Liver (tissue), 9 donors: ENCODE data around the gene VSTM2L. TPM values are rescaled to one million over a fixed set of nuclear protein-coding genes. Genes with fewer than 3 reads are reported as not detected.

ENCODE experiments used
- DNase-seq: peaks from one replicate; pipeline ENCODE4 v3.0.0-alpha.2; 2017; ENCODE audit warnings: low spot score
- H3K27ac ChIP-seq, 2 donors: one replicate each; pipeline ENCODE4 v1.7.0; 2013; ENCODE audit warnings: inconsistent platforms in 2 of 2, low read length in 2 of 2, control low read depth in 1 of 2, low read depth in 1 of 2, mild to moderate bottlenecking in 1 of 2
- H3K27me3 ChIP-seq, 4 donors: one replicate each; pipeline versions ENCODE4 v1.6.1 to v1.7.0; 2013; ENCODE audit warnings: low read length in 3 of 4, inconsistent platforms in 1 of 4, mild to moderate bottlenecking in 1 of 4, moderate library complexity in 1 of 4; ENCODE audit not compliant: control insufficient read depth in 4 of 4, insufficient read depth in 4 of 4
- H3K36me3 ChIP-seq, 4 donors: one replicate each; pipeline versions ENCODE4 v1.6.1 to v1.7.0; 2013; ENCODE audit warnings: low read length in 3 of 4, mild to moderate bottlenecking in 3 of 4, low read depth in 1 of 4, moderate library complexity in 1 of 4; ENCODE audit not compliant: control insufficient read depth in 4 of 4, insufficient read depth in 3 of 4
- H3K4me1 ChIP-seq, 4 donors: one replicate each; pipeline versions ENCODE4 v1.6.1 to v1.7.0; 2013; ENCODE audit warnings: low read length in 3 of 4, mild to moderate bottlenecking in 3 of 4, moderate library complexity in 1 of 4; ENCODE audit not compliant: control insufficient read depth in 4 of 4, insufficient read depth in 4 of 4
- H3K4me3 ChIP-seq, 3 donors: one replicate each; pipeline versions ENCODE4 v1.6.1 to v1.7.0; 2013; ENCODE audit warnings: low read length in 3 of 3, control low read depth in 1 of 3, low read depth in 1 of 3, mild to moderate bottlenecking in 1 of 3
- H3K9ac ChIP-seq, 2 donors: one replicate each; pipeline ENCODE4 v1.7.0; 2013; ENCODE audit warnings: low read length in 2 of 2, mild to moderate bottlenecking in 2 of 2, moderate library complexity in 2 of 2, control low read depth in 1 of 2, low read depth in 1 of 2
- H3K9me3 ChIP-seq, 4 donors: one replicate each; pipeline versions ENCODE4 v1.6.1 to v1.7.0; 2013; ENCODE audit warnings: low read length in 3 of 4; ENCODE audit not compliant: control insufficient read depth in 4 of 4
- EGR1 ChIP-seq, 2 donors: IDR thresholded peaks; 2 replicates each; pipeline ENCODE4 v1.6.1; 2016 to 2018; ENCODE audit warnings: antibody characterized with exemption in 2 of 2, low read depth in 2 of 2
- FOXA2 ChIP-seq: IDR thresholded peaks from 2 replicates; pipeline ENCODE4 v1.6.1; 2016; ENCODE audit warnings: antibody characterized with exemption
- GABPA ChIP-seq, 2 donors: IDR thresholded peaks in 1 of 2; conservative IDR thresholded peaks in 1 of 2; 2 replicates each; pipeline ENCODE4 v1.6.1; 2016; ENCODE audit warnings: antibody characterized with exemption in 2 of 2, mild to moderate bottlenecking in 1 of 2, moderate library complexity in 1 of 2
- HNF4A ChIP-seq, 2 donors: conservative IDR thresholded peaks; 2 replicates each; pipeline ENCODE4 v1.6.1; 2016; ENCODE audit warnings: antibody characterized with exemption in 2 of 2, mild to moderate bottlenecking in 2 of 2
- HNF4G ChIP-seq: IDR thresholded peaks from 2 replicates; pipeline ENCODE4 v1.6.1; 2016; ENCODE audit warnings: antibody characterized with exemption
- SP1 ChIP-seq: IDR thresholded peaks from 2 replicates; pipeline ENCODE4 v1.6.1; 2018; ENCODE audit warnings: antibody characterized with exemption, mild to moderate bottlenecking
- TAF1 ChIP-seq: conservative IDR thresholded peaks from 2 replicates; pipeline ENCODE4 v1.6.1; 2016; ENCODE audit warnings: antibody characterized with exemption, mild to moderate bottlenecking
- YY1 ChIP-seq: IDR thresholded peaks from 2 replicates; pipeline ENCODE4 v1.6.1; 2016; ENCODE audit warnings: antibody characterized with exemption, mild to moderate bottlenecking
- WGBS: extraction: QIAGEN DNeasy Blood & Tissue Kit; methylation state at CpG from one replicate; pipeline ENCODE4 v1.1.7; 2013; 5-methylcytosine and 5-hydroxymethylcytosine counted together
- polyA plus RNA-seq, 2 donors: library from polyadenylated mRNA; stranded (reverse) in 1 of 2; unstranded in 1 of 2; fragments of 200-250 nt in 1 of 2; fragments of >200 nt in 1 of 2; fragmentation: Nextera tagmentation in 1 of 2; extraction: Ambion mirVana in 1 of 2; gene quantifications; one replicate each; pipeline versions ENCODE4 v1.2.1 to v1.2.3, GENCODE V29; 2013 to 2015
- total RNA-seq, 2 donors: library from RNA; depleted of rRNA; stranded (reverse); fragments of >200 nt; gene quantifications; one replicate each; pipeline ENCODE4 v1.2.3, GENCODE V29; 2014
- TF ChIP-seq, protein P1 (sequence below): IDR thresholded peaks from 2 replicates; pipeline ENCODE4 v1.6.1; 2016; ENCODE audit warnings: antibody characterized with exemption
- TF ChIP-seq, protein P2 (sequence below): IDR thresholded peaks from 2 replicates; pipeline ENCODE4 v1.6.1; 2016; ENCODE audit warnings: antibody characterized with exemption
- TF ChIP-seq, protein P3 (sequence below): IDR thresholded peaks from 2 replicates; pipeline ENCODE4 v1.6.1; 2016; ENCODE audit warnings: antibody characterized with exemption
- TF ChIP-seq, protein P4 (sequence below): fragments of 150-350 bp; IDR thresholded peaks from 2 replicates; pipeline ENCODE4 v1.5.1; 2017; ENCODE audit warnings: improper control_type of control experiment, low read depth, low read length; ENCODE audit not compliant: missing input control
- donor health status: healthy.
- donor health status: healthy.
- donor health status: healthy.
- donor health status: healthy.
- donor health status: healthy.

The VSTM2L gene
- total and polyA plus RNA-seq, 4 donors: 0.31 to 0.79 (median 0.56) TPM

DNA sequence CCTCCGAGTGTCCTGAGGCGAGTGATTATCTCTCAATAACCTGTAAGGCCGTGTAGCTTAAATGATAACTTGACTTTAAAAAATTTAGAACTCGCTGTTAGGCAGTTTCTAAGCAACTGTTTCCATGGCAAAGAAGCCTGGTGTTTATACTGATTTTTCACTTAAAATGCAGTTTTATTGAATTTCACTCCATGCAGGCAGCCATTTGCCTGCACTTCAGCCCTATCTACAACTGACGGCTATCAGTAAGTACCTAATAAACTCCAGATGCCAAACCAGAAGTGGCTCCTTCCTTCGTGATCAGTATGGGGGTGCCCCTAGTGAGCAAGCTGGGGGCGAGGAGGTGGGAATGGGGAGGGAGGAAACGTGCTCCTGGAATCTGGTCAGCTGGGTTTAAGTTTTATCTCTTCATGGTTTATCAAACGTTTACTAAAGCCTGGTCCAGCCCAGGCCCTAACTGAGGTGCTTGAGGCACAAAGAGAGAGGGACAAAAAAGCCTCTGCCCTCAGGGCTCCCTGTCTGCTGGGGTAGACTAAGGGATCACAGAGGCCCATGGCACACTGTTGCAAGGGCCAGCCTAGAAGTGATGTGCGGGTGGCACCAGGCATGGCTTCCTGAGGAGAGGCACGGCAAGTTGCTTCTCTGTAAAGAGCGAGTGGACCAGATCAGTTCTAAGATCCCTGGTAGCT, 84.8 kb downstream of the VSTM2L start:
- TF ChIP-seq HNF4G: no peak
- TF ChIP-seq FOXA2: no peak
- no peak for TF ChIP-seq GABPA (IDR thresholded peaks at IDR 0.05 in 1 of 2, conservative IDR thresholded peaks at IDR 0.05 in 1 of 2)
- TF ChIP-seq, protein P1, sequence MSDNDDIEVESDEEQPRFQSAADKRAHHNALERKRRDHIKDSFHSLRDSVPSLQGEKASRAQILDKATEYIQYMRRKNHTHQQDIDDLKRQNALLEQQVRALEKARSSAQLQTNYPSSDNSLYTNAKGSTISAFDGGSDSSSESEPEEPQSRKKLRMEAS: no peak
- no peak for TF ChIP-seq HNF4A (conservative IDR thresholded peaks at IDR 0.05)
- no peak for TF ChIP-seq YY1
- no peak for TF ChIP-seq SP1
- TF ChIP-seq, protein P2, sequence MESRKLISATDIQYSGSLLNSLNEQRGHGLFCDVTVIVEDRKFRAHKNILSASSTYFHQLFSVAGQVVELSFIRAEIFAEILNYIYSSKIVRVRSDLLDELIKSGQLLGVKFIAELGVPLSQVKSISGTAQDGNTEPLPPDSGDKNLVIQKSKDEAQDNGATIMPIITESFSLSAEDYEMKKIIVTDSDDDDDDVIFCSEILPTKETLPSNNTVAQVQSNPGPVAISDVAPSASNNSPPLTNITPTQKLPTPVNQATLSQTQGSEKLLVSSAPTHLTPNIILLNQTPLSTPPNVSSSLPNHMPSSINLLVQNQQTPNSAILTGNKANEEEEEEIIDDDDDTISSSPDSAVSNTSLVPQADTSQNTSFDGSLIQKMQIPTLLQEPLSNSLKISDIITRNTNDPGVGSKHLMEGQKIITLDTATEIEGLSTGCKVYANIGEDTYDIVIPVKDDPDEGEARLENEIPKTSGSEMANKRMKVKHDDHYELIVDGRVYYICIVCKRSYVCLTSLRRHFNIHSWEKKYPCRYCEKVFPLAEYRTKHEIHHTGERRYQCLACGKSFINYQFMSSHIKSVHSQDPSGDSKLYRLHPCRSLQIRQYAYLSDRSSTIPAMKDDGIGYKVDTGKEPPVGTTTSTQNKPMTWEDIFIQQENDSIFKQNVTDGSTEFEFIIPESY: no peak
- no peak for TF ChIP-seq EGR1 (IDR thresholded peaks at IDR 0.05; ENCODE audit: low read depth in 2 of 2)
- no peak for TF ChIP-seq TAF1
- DNase-seq: no peak
- Histone ChIP-seq H3K9ac (no peak overlapping the region), H3K27me3 (no peaks in the 10 kb centered on the region), H3K9me3 (no peaks in the 10 kb centered on the region), H3K36me3 (no peaks in the 10 kb centered on the region), H3K4me1 (peaks cover 16 to 80% (median 60%) of the 10 kb centered on the region in 4 donors), H3K4me3 (no peak overlapping the region), H3K27ac (peak overlapping the region; percentile 21 to 64)
- WGBS: 79% methylated on average over 12 of the region's 12 CpGs

DNA sequence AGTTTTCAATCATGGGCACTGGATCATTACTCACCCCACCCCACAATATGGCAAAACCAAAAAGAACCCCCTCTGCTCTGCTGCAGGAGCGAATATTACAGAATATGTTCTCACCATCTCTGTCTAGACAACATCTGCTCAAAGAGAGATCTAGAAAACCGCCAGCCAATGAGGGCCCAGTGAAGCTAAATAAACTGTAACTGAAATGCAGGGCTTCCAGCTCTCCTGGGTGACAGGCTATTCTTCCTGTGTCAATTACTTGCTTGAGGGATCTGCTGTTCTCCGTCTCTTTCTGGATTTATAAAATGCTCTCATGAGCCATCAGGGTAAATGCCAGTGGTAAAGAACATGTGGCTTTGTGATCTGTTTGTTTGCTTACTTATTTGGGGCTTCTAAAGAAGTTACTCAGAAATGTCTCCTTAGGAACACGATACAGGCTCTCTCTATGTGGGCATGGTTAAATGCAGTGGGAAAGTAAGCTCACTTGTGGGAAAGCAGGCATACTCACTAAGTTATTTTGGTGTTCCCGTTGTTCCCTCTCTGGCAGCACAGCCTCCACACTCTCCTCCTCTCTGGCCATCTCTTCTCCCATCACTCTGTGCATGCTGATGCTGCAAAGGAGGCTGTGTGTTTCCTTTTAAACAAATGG, 85.5 kb downstream of the VSTM2L start:
- no peak overlapping the region for H3K27ac ChIP-seq

More for the DNA sequence above, 85.5 kb downstream of the VSTM2L start:
- Histone ChIP-seq H3K27me3 (no peaks in the 10 kb centered on the region), H3K4me1 (peaks cover 16 to 81% (median 61%) of the 10 kb centered on the region in 4 donors), H3K4me3 (no peak overlapping the region), H3K9me3 (no peaks in the 10 kb centered on the region), H3K9ac (no peak overlapping the region), H3K36me3 (no peaks in the 10 kb centered on the region)
- DNase-seq: no peak
- whole genome bisulfite sequencing: 95% methylated on average over 5 of the region's 5 CpGs
- TF ChIP-seq, protein P3, sequence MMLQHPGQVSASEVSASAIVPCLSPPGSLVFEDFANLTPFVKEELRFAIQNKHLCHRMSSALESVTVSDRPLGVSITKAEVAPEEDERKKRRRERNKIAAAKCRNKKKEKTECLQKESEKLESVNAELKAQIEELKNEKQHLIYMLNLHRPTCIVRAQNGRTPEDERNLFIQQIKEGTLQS: no peak
- TF ChIP-seq, protein P4, sequence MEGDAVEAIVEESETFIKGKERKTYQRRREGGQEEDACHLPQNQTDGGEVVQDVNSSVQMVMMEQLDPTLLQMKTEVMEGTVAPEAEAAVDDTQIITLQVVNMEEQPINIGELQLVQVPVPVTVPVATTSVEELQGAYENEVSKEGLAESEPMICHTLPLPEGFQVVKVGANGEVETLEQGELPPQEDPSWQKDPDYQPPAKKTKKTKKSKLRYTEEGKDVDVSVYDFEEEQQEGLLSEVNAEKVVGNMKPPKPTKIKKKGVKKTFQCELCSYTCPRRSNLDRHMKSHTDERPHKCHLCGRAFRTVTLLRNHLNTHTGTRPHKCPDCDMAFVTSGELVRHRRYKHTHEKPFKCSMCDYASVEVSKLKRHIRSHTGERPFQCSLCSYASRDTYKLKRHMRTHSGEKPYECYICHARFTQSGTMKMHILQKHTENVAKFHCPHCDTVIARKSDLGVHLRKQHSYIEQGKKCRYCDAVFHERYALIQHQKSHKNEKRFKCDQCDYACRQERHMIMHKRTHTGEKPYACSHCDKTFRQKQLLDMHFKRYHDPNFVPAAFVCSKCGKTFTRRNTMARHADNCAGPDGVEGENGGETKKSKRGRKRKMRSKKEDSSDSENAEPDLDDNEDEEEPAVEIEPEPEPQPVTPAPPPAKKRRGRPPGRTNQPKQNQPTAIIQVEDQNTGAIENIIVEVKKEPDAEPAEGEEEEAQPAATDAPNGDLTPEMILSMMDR: no peak
- TF ChIP-seq YY1: no peak
